Measurements from ENCODE around the gene UNC45B. TPM values are rescaled to one million over a fixed set of nuclear protein-coding genes. Genes with fewer than 3 reads are reported as not detected.
"Not testable (repeated sequence)": the region's sequence is repeated elsewhere in the genome, so short reads cannot be mapped to it uniquely, and the experiment has no call there.

The UNC45B gene
- total and polyA plus RNA-seq, 3 donors from 2014 or later, result 0.68 to 2.2 (median 1.1) TPM

DNA sequence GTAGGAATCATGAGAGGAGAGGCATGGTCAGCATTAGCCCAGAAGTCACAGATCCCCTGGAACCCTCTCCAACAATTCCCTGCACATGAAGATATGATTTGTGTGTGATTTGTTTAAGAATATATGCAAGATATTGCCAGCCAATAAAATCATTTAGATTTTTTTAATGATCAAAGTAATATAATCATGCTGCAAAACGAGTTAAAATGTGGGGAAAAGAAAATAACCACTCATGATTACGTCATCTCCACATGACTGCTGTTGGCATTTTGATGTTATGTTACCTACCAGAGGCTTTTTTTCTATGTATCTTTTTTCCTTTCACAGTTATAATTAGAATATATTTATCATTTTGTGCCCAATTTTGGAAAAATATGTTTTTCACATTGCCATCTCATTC lies 24.2 kb downstream of the UNC45B start:
- intact Hi-C loops (cut with DNase I; ENCODE audit: low total_unique reads), result no loop called here
- DNase-seq, result no peak
- WGBS, 2 donors, result 63 to 67% methylated on average over 2 of the region's 2 CpGs
- H3K4me1 ChIP-seq, result no peaks in the 10 kb centered on the region
- no peak overlapping the region for H3K4me3 ChIP-seq
- no peak overlapping the region for H3K27ac ChIP-seq
- TF ChIP-seq, protein P1, sequence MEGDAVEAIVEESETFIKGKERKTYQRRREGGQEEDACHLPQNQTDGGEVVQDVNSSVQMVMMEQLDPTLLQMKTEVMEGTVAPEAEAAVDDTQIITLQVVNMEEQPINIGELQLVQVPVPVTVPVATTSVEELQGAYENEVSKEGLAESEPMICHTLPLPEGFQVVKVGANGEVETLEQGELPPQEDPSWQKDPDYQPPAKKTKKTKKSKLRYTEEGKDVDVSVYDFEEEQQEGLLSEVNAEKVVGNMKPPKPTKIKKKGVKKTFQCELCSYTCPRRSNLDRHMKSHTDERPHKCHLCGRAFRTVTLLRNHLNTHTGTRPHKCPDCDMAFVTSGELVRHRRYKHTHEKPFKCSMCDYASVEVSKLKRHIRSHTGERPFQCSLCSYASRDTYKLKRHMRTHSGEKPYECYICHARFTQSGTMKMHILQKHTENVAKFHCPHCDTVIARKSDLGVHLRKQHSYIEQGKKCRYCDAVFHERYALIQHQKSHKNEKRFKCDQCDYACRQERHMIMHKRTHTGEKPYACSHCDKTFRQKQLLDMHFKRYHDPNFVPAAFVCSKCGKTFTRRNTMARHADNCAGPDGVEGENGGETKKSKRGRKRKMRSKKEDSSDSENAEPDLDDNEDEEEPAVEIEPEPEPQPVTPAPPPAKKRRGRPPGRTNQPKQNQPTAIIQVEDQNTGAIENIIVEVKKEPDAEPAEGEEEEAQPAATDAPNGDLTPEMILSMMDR (IDR thresholded peaks at IDR 0.05), result no peak
- no peak for TF ChIP-seq POLR2A (IDR thresholded peaks at IDR 0.05)
- no peaks in the 10 kb centered on the region for H3K27me3 ChIP-seq
- H3K36me3 ChIP-seq (ENCODE audit: low read depth, missing control alignments), result no peaks in the 10 kb centered on the region
- H3K9me3 ChIP-seq, result no peaks in the 10 kb centered on the region

DNA sequence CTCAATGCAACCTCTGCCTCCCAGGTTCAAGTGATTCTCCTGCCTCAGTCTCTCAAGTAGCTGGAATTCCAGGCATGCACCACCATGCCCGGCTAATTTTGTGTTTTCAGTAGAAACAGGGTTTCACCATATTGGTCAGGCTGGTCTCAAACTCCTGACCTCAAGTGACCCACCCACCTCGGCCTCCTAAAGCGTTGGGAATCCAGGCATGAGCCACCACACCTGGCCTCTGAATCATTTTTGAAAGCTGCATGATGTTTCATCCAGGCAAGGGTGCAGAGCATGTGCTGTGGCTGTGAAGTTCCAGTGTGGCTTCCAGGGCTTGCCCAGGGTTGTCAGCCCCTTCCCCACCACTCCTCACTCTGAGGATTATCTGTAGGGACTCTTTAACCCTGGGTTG lies 24.7 kb downstream of the UNC45B start:
- not testable (repeated sequence) for DNase-seq

DNA sequence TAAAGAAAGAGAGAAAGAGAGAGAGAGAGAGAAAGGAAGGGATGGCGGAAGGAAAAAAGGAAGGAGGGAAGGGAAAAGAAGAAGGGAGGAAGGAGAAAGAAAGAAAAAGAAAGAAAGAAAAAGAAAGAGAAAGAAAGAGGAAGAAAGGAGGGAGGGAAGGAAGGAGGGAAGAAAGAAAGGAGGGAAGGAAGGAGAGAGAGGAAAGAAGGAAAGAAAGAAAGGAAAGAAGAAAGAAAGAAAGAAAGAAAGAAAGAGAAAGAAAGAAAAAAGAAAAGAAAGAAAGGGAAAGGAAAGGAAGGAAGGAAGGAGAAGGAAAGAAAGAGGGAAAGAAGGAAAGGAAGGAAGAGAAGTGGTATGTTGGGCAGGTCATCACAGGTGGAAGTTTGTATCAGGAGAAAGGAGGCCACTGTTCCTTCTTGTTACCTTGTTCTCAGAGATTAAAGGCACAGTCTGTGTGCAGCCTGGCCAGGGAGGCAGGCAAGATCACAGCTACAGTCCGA lies 27.3 kb downstream of the UNC45B start:
- Histone ChIP-seq H3K36me3 (ENCODE audit: low read depth, missing control alignments) (no peaks in the 10 kb centered on the region), H3K27ac (no peak overlapping the region), H3K4me3 (no peak overlapping the region), H3K4me1 (no peaks in the 10 kb centered on the region), H3K9me3 (no peaks in the 10 kb centered on the region), H3K27me3 (no peaks in the 10 kb centered on the region)
- 74 to 89% methylated on average over 2 of the region's 2 CpGs for WGBS, 2 donors
- intact Hi-C loops (cut with DNase I; ENCODE audit: low total_unique reads), result no loop called here
- TF ChIP-seq, protein P1 (IDR thresholded peaks at IDR 0.05), result no peak
- no peak for TF ChIP-seq POLR2A (IDR thresholded peaks at IDR 0.05)
- DNase-seq, result no peak

More for the DNA sequence above, 24.7 kb downstream of the UNC45B start:
- H3K27ac ChIP-seq; H3K9me3 ChIP-seq; H3K4me1 ChIP-seq; H3K36me3 ChIP-seq (ENCODE audit: low read depth, missing control alignments); H3K4me3 ChIP-seq; intact Hi-C loops (cut with DNase I; ENCODE audit: low total_unique reads); H3K27me3 ChIP-seq: not testable (repeated sequence)
- WGBS, 2 donors, result 75 to 76% methylated on average over 2 to 3 of the region's 3 CpGs

DNA sequence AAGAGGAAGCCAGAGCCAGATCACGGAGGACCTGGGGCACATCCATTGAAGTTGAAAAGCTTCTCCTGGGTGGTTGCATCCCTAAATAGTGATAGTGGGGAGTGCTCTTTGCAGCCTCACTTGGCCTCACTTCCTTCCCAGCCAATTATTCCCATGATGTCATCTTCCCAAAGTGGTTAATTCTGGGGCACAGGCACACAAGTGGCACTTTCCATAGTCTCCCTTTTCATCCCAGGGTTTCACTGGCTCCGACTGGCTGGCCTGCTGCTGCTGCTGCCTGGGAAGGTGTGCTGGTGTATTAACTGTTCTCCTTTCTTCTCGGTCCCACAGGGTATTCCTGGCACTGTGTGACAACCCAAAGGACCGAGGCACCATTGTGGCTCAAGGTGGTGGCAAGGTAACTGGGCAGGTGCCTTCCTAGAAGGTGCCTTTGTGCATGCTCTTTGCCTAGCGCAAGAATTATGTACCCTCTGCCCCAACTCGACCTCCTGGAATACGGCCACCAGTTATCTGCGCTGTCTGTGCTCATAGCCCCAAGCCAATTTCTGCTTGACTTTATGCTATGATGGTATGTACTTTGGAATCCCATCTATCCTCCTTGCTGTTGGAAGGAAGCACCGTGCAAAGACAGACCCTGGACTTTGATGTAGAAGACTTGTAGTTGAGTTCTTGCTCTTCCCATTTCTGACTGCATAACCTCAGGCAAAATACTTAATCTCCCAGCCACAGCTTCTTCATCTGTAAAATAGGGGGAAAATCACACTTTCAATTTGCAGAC lies 28.2 kb downstream of the UNC45B start:
- Histone ChIP-seq H3K4me3 (no peak overlapping the region), H3K36me3 (ENCODE audit: low read depth, missing control alignments) (no peaks in the 10 kb centered on the region), H3K9me3 (no peaks in the 10 kb centered on the region), H3K27me3 (no peaks in the 10 kb centered on the region), H3K27ac (no peak overlapping the region), H3K4me1 (no peaks in the 10 kb centered on the region)
- intact Hi-C loops (cut with DNase I; ENCODE audit: low total_unique reads), result no loop called here
- peak; percentile 11 for DNase-seq
- WGBS, 2 donors, result 79 to 92% methylated on average over 8 to 9 of the region's 9 CpGs
- no peak for TF ChIP-seq POLR2A (IDR thresholded peaks at IDR 0.05)
- TF ChIP-seq, protein P1 (IDR thresholded peaks at IDR 0.05), result no peak

DNA sequence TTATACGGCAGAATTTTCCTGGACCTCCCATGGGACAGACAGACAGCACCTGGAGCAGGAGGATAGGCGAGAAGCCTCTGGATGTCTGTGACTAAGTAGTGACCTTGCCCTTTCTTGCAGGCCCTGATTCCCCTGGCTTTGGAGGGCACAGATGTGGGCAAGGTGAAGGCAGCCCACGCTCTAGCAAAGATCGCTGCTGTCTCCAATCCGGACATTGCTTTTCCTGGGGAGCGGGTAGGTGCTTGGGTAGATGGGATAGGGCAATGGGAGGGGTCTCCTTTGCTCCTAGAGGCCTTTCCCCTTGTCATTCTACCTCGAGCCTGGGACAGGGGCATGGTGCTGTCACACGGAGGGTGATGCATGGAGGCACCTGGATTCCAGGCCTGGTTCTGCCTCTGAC lies 29.3 kb downstream of the UNC45B start:
- WGBS, 2 donors, result 76 to 78% methylated on average over 8 of the region's 8 CpGs
- H3K4me3 ChIP-seq, result no peak overlapping the region
- no peaks in the 10 kb centered on the region for H3K36me3 ChIP-seq (ENCODE audit: low read depth, missing control alignments)
- H3K27ac ChIP-seq, result no peak overlapping the region
- H3K27me3 ChIP-seq, result no peaks in the 10 kb centered on the region
- no peaks in the 10 kb centered on the region for H3K9me3 ChIP-seq
- H3K4me1 ChIP-seq, result no peaks in the 10 kb centered on the region
- intact Hi-C loops (cut with DNase I; ENCODE audit: low total_unique reads), result no loop called here
- peak; percentile 3 for DNase-seq
- TF ChIP-seq, protein P1 (IDR thresholded peaks at IDR 0.05), result no peak
- TF ChIP-seq POLR2A (IDR thresholded peaks at IDR 0.05), result no peak

DNA sequence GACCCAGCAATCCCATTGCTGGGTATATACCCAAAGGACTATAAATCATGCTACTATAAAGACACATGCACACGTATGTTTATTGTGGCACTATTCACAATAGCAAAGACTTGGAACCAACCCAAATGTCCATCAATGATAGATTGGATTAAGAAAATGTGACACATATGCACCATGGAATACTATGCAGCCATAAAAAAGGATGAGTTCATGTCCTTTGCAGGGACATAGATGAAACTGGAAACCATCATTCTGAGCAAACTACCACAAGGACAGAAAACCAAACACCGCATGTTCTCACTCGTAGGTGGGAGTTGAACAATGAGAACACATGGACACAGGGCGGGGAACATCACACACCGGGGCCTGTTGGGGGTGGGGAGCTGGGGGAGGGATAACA lies 31.8 kb downstream of the UNC45B start:
- H3K4me1 ChIP-seq; H3K9me3 ChIP-seq; H3K27ac ChIP-seq; intact Hi-C loops (cut with DNase I; ENCODE audit: low total_unique reads); H3K4me3 ChIP-seq; H3K36me3 ChIP-seq (ENCODE audit: low read depth, missing control alignments); H3K27me3 ChIP-seq; DNase-seq: not testable (repeated sequence)
- WGBS, 2 donors, result 88 to 94% methylated on average over 5 of the region's 5 CpGs

Data from testis (tissue), 3 donors.